Trophoblast cell (in vitro differentiated cells and primary cell): ENCODE data around the gene OR5H6.
"Not testable (repeated sequence)": the region's sequence is repeated elsewhere in the genome, so short reads cannot be mapped to it uniquely, and the experiment has no call there.

Experiments
- DNase-seq, 2 donors: peaks; one replicate each; pipeline ENCODE4 v3.0.0-alpha.2; 2016
- H2AFZ ChIP-seq: 2 replicates; pipeline ENCODE4 v1.6.1; 2013; ENCODE audit warnings: low read length, moderate library complexity, mild to moderate bottlenecking; ENCODE audit not compliant: insufficient read depth, poor library complexity
- H2AK5ac ChIP-seq: 2 replicates; pipeline ENCODE4 v1.6.1; 2013; ENCODE audit warnings: mild to moderate bottlenecking, low read length
- H2BK120ac ChIP-seq: 2 replicates; pipeline ENCODE4 v1.6.1; 2013; ENCODE audit warnings: low read length, mild to moderate bottlenecking, moderate library complexity; ENCODE audit not compliant: insufficient read depth, poor library complexity
- H2BK12ac ChIP-seq: 2 replicates; pipeline ENCODE4 v1.6.1; 2013; ENCODE audit warnings: mild to moderate bottlenecking, low read length, moderate library complexity
- H2BK5ac ChIP-seq: 2 replicates; pipeline ENCODE4 v1.6.1; 2013; ENCODE audit warnings: low read length, low read depth, moderate library complexity, mild to moderate bottlenecking; ENCODE audit not compliant: poor library complexity
- H3K14ac ChIP-seq: 2 replicates; pipeline ENCODE4 v1.6.1; 2013; ENCODE audit warnings: mild to moderate bottlenecking, low read length
- H3K18ac ChIP-seq: 2 replicates; pipeline ENCODE4 v1.6.1; 2013; ENCODE audit warnings: mild to moderate bottlenecking, low read length
- H3K23ac ChIP-seq: 2 replicates; pipeline ENCODE4 v1.6.1; 2013; ENCODE audit warnings: low read length
- H3K27ac ChIP-seq: 2 replicates; pipeline ENCODE4 v1.5.1; 2013; ENCODE audit warnings: low read depth, mild to moderate bottlenecking, inconsistent platforms, low read length, moderate library complexity
- H3K27me3 ChIP-seq: 2 replicates; pipeline ENCODE4 v1.6.1; 2013; ENCODE audit warnings: inconsistent platforms, mild to moderate bottlenecking, low read length, moderate library complexity; ENCODE audit not compliant: insufficient read depth
- H3K36me3 ChIP-seq, 2 experiments: 1 replicate in 1 of 2; 2 replicates in 1 of 2; pipeline ENCODE4 v1.6.1; 2013; ENCODE audit warnings: low read length in 2 of 2, mild to moderate bottlenecking in 2 of 2, moderate library complexity in 1 of 2; ENCODE audit not compliant: insufficient read depth in 2 of 2, control insufficient read depth in 1 of 2
- H3K4ac ChIP-seq: 2 replicates; pipeline ENCODE4 v1.6.1; 2013; ENCODE audit warnings: low read depth, mild to moderate bottlenecking, low read length, moderate library complexity
- H3K4me1 ChIP-seq, 2 experiments: 1 replicate in 1 of 2; 2 replicates in 1 of 2; pipeline ENCODE4 v1.6.1; 2013; ENCODE audit warnings: low read length in 2 of 2, mild to moderate bottlenecking in 2 of 2, moderate library complexity in 1 of 2; ENCODE audit not compliant: insufficient read depth in 2 of 2, control insufficient read depth in 1 of 2
- H3K4me2 ChIP-seq: 2 replicates; pipeline ENCODE4 v1.6.1; 2013; ENCODE audit warnings: inconsistent platforms, mild to moderate bottlenecking, low read length, moderate library complexity
- H3K4me3 ChIP-seq: 2 replicates; pipeline ENCODE4 v1.5.1; 2013; ENCODE audit warnings: mild to moderate bottlenecking, low read depth, low read length, inconsistent platforms
- H3K79me1 ChIP-seq: one replicate; pipeline ENCODE4 v1.6.1; 2013; ENCODE audit warnings: low read length
- H3K79me2 ChIP-seq: 2 replicates; pipeline ENCODE4 v1.6.1; 2013; ENCODE audit warnings: low read length, mild to moderate bottlenecking; ENCODE audit not compliant: control insufficient read depth, insufficient read depth, poor library complexity
- H3K9ac ChIP-seq: 2 replicates; pipeline ENCODE4 v1.6.1; 2013; ENCODE audit warnings: mild to moderate bottlenecking, low read length
- H3K9me3 ChIP-seq: 2 replicates; pipeline ENCODE4 v1.6.1; 2013; ENCODE audit warnings: low read depth, mild to moderate bottlenecking, control low read depth, inconsistent platforms, low read length; ENCODE audit not compliant: insufficient read depth
- H4K12ac ChIP-seq: 2 replicates; pipeline ENCODE4 v1.6.1; 2013; ENCODE audit warnings: low read depth, mild to moderate bottlenecking, low read length, moderate library complexity
- H4K8ac ChIP-seq: 2 replicates; pipeline ENCODE4 v1.6.1; 2013; ENCODE audit warnings: low read depth, mild to moderate bottlenecking, low read length, moderate library complexity
- H4K91ac ChIP-seq: one replicate; pipeline ENCODE4 v1.6.1; 2013; ENCODE audit warnings: low read depth, mild to moderate bottlenecking, low read length, moderate library complexity
- WGBS: extraction: QIAGEN DNeasy Blood & Tissue Kit; methylation state at CpG from one replicate; pipeline ENCODE4 v1.1.7; 2013; ENCODE audit warnings: missing lambda C conversion rate; ENCODE audit not compliant: insufficient read length, insufficient coverage; ENCODE audit errors: extremely low coverage; 5-methylcytosine and 5-hydroxymethylcytosine counted together

Gene OR5H6

DNA sequence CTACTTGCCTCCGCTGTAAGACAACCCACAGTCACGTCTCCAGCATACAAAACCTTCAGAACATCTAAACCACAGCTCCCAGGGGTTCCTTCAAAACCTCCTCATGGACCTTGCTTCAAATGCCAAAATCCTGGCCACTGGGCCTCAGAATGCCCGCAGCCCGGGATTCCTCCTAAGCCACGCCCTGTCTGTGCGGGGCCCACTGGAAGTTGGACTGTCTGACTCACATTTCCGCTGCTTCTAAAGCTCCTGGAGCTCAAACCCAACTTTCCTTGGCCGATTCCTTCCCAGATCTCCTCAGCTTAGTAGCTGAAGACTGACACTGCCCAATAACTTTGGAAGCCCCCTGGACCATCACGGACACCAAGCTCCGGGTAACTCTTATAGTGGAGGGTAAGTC lies 17.9 kb upstream of the OR5H6 start:
- no peak overlapping the region for H3K27ac ChIP-seq
- H3K18ac ChIP-seq = no peak overlapping the region
- no peak overlapping the region for H4K8ac ChIP-seq
- H3K4ac ChIP-seq = no peak overlapping the region
- H3K23ac ChIP-seq = no peak overlapping the region
- H2BK5ac ChIP-seq = no peak overlapping the region
- H3K14ac ChIP-seq = no peak overlapping the region
- peaks cover 3% of the 10 kb centered on the region for H3K9me3 ChIP-seq
- H2AFZ ChIP-seq = no peak overlapping the region
- no peak overlapping the region for H3K9ac ChIP-seq
- WGBS = no CpG with 5 or more reads among the region's 10 CpGs
- no peaks in the 10 kb centered on the region for H3K36me3 ChIP-seq
- no peaks in the 10 kb centered on the region for H3K79me2 ChIP-seq
- H3K4me3 ChIP-seq = no peak overlapping the region
- H3K4me2 ChIP-seq = no peak overlapping the region
- DNase-seq = peak; percentile 47 to 73
- no peaks in the 10 kb centered on the region for H3K4me1 ChIP-seq
- no peak overlapping the region for H2BK12ac ChIP-seq
- no peak overlapping the region for H2AK5ac ChIP-seq
- H3K79me1 ChIP-seq = no peaks in the 10 kb centered on the region
- H3K27me3 ChIP-seq = no peaks in the 10 kb centered on the region
- H2BK120ac ChIP-seq = no peak overlapping the region
- no peak overlapping the region for H4K91ac ChIP-seq
- H4K12ac ChIP-seq = no peak overlapping the region

DNA sequence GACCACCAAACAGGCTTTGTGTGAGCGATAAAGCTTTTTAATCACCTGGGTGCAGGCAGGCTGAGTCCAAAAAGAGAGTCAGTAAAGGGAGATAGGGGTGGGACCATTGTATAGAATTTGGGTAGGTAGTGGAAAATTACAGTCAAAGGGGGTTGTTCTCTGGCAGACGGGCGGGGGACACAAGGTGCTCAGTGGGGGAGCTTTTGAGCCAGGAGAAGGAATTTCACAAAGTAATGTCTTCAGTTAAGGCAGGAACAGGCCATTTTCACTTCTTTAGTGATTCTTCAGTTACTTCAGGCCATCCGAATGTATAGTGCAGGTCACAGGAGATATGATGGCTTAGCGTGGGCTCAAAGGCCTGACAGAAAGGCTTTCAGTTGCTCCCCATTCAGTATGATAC lies 8.0 kb upstream of the OR5H6 start:
- H4K8ac ChIP-seq, H3K4me3 ChIP-seq, H3K79me1 ChIP-seq, H3K4me1 ChIP-seq, H3K27ac ChIP-seq, H4K12ac ChIP-seq, H3K9ac ChIP-seq, H2BK12ac ChIP-seq, H3K4me2 ChIP-seq, H2AFZ ChIP-seq, H3K4ac ChIP-seq, H3K23ac ChIP-seq, H3K9me3 ChIP-seq, H2AK5ac ChIP-seq, H3K36me3 ChIP-seq, H4K91ac ChIP-seq, H2BK5ac ChIP-seq, H3K18ac ChIP-seq, H3K79me2 ChIP-seq, H2BK120ac ChIP-seq, DNase-seq, H3K14ac ChIP-seq, H3K27me3 ChIP-seq: not testable (repeated sequence)
- no CpG with 5 or more reads among the region's 5 CpGs for WGBS

DNA sequence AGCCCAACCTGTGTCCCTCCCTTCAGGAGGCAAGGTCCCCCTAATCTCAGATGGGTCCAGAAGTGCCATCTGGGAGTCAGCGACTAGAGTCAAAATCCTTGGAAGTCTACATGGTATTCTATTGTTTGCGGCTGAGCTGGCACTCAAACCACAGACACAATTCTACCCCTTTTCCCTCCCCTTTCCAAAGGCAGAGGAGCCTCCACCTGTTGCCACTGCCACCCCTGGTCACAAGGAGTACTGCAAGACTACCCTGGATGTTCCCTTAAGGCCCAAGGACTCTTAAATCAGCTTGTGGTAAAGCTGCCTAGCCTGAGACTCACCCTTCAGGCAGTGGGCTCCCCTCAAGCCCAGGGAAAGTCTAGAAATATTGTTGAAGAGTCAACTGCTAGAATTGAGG lies 4.3 kb upstream of the OR5H6 start:
- no peak for DNase-seq
- Histone ChIP-seq H3K23ac (no peak overlapping the region), H3K4ac (no peak overlapping the region), H3K27ac (no peak overlapping the region), H3K9me3 (no peaks in the 10 kb centered on the region), H3K36me3 (no peaks in the 10 kb centered on the region), H3K79me1 (no peaks in the 10 kb centered on the region), H3K4me3 (no peak overlapping the region), H3K27me3 (no peaks in the 10 kb centered on the region), H3K9ac (no peak overlapping the region), H2BK120ac (no peak overlapping the region), H3K14ac (no peak overlapping the region), H2BK5ac (no peak overlapping the region), H4K12ac (no peak overlapping the region), H2BK12ac (no peak overlapping the region), H3K4me2 (no peak overlapping the region), H2AFZ (no peak overlapping the region), H3K4me1 (no peaks in the 10 kb centered on the region), H2AK5ac (no peak overlapping the region), H4K91ac (no peak overlapping the region), H3K18ac (no peak overlapping the region), H3K79me2 (no peaks in the 10 kb centered on the region), H4K8ac (no peak overlapping the region)
- no CpG with 5 or more reads among the region's 2 CpGs for WGBS

GRCh38 chr3:98262046-98262445 lies 2.0 kb upstream of the OR5H6 start:
- Histone ChIP-seq H4K12ac (no peak overlapping the region), H2AFZ (no peak overlapping the region), H4K8ac (no peak overlapping the region), H3K27me3 (no peaks in the 10 kb centered on the region), H3K36me3 (no peaks in the 10 kb centered on the region), H2BK5ac (no peak overlapping the region), H2BK12ac (no peak overlapping the region), H3K4me3 (no peak overlapping the region), H3K79me2 (no peaks in the 10 kb centered on the region), H3K4me1 (no peaks in the 10 kb centered on the region), H2BK120ac (no peak overlapping the region), H3K9ac (no peak overlapping the region), H3K4ac (no peak overlapping the region), H3K79me1 (no peaks in the 10 kb centered on the region), H3K4me2 (no peak overlapping the region), H3K9me3 (no peaks in the 10 kb centered on the region), H4K91ac (no peak overlapping the region), H3K23ac (no peak overlapping the region), H3K18ac (no peak overlapping the region), H2AK5ac (no peak overlapping the region), H3K14ac (no peak overlapping the region), H3K27ac (no peak overlapping the region)
- no peak for DNase-seq
- no CpG with 5 or more reads among the region's 2 CpGs for WGBS
